Keratinocyte (primary cell): ENCODE results near the gene ADPGK. TPM values are rescaled to one million over a fixed set of nuclear protein-coding genes. Genes with fewer than 3 reads are reported as not detected.

ENCODE experiments used
- DNase-seq: peaks from one replicate; pipeline ENCODE4 v3.0.0-alpha.2; 2011; ENCODE audit warnings: low read depth, missing footprints, low spot score
- FAIRE-seq: peaks from 2 replicates; lab custom pipeline; 2011; peaks lifted over from hg19 to GRCh38; lab: Jason Lieb, UNC
- H2AFZ ChIP-seq: 2 replicates; pipeline ENCODE4 v1.6.0; 2012; ENCODE audit warnings: low read length, control low read depth, inconsistent platforms; ENCODE audit not compliant: control insufficient read depth
- H3K27ac ChIP-seq: 2 replicates; pipeline ENCODE4 v1.5.1; 2011; ENCODE audit warnings: low read length; ENCODE audit not compliant: control insufficient read depth, insufficient read depth
- H3K27me3 ChIP-seq: 3 replicates; pipeline ENCODE4 v1.6.0; 2011; ENCODE audit warnings: low read length; ENCODE audit not compliant: control insufficient read depth, insufficient read depth; ENCODE audit errors: extremely low read depth
- H3K36me3 ChIP-seq, 2 experiments: 2 replicates in 1 of 2; 3 replicates in 1 of 2; pipeline ENCODE4 v1.5.1; 2011; ENCODE audit warnings: low read length in 2 of 2, mild to moderate bottlenecking in 1 of 2; ENCODE audit not compliant: control insufficient read depth in 2 of 2, insufficient read depth in 2 of 2; ENCODE audit errors: extremely low read depth in 1 of 2
- H3K4me1 ChIP-seq: 3 replicates; pipeline ENCODE4 v1.5.1; 2011; ENCODE audit warnings: low read length; ENCODE audit not compliant: control insufficient read depth, insufficient read depth; ENCODE audit errors: extremely low read depth
- H3K4me2 ChIP-seq: 3 replicates; pipeline ENCODE4 v1.6.0; 2011; ENCODE audit warnings: low read depth, low read length; ENCODE audit not compliant: control insufficient read depth, insufficient read depth; ENCODE audit errors: extremely low read depth
- H3K4me3 ChIP-seq, 3 experiments: fragments of 200-600 bp in 1 of 3; sonication (generic) in 1 of 3; 2 replicates in 2 of 3; 3 replicates in 1 of 3; pipeline ENCODE4 v1.5.1; 2011 to 2016; ENCODE audit warnings: low read length in 3 of 3, mild to moderate bottlenecking in 3 of 3, control low read depth in 2 of 3, inconsistent platforms in 1 of 3, low read depth in 1 of 3, mixed read lengths in 1 of 3, mixed run types in 1 of 3, moderate library complexity in 1 of 3; ENCODE audit not compliant: control insufficient read depth in 2 of 3, insufficient read depth in 2 of 3; ENCODE audit errors: extremely low read depth in 1 of 3
- H3K79me2 ChIP-seq: 2 replicates; pipeline ENCODE4 v1.6.0; 2012; ENCODE audit warnings: low read length; ENCODE audit not compliant: control insufficient read depth, insufficient read depth
- H3K9ac ChIP-seq: 3 replicates; pipeline ENCODE4 v1.6.0; 2011; ENCODE audit warnings: low read length; ENCODE audit not compliant: control insufficient read depth, insufficient read depth; ENCODE audit errors: extremely low read depth
- H3K9me1 ChIP-seq: 3 replicates; pipeline ENCODE4 v1.6.0; 2011; ENCODE audit warnings: low read length; ENCODE audit not compliant: control insufficient read depth, insufficient read depth; ENCODE audit errors: extremely low read depth
- H3K9me3 ChIP-seq: 2 replicates; pipeline ENCODE4 v1.5.1; 2012; ENCODE audit warnings: low read depth, low read length; ENCODE audit not compliant: control insufficient read depth
- H4K20me1 ChIP-seq: 3 replicates; pipeline ENCODE4 v1.6.0; 2011; ENCODE audit warnings: low read length; ENCODE audit not compliant: control insufficient read depth, insufficient read depth; ENCODE audit errors: extremely low read depth
- CTCF ChIP-seq, 3 experiments: IDR thresholded peaks in 1 of 3; conservative IDR thresholded peaks in 1 of 3; optimal IDR thresholded peaks in 1 of 3; 2 replicates in 2 of 3; 3 replicates in 1 of 3; pipeline versions ENCODE3 to v1.5.1; 2011; ENCODE audit warnings: low read length in 3 of 3, mild to moderate bottlenecking in 3 of 3, moderate library complexity in 2 of 3, control low read depth in 1 of 3, inconsistent platforms in 1 of 3; ENCODE audit not compliant: insufficient read depth in 2 of 3; ENCODE audit errors: extremely low read depth in 1 of 3
- EZH2 ChIP-seq: IDR thresholded peaks from one replicate; pipeline ENCODE4 v1.6.1; 2012; ENCODE audit warnings: inconsistent platforms, mild to moderate bottlenecking, low read length, moderate library complexity
- dilution Hi-C: fragments of 300-500 bp; cut with MboI; formaldehyde crosslinking; loops from one replicate; pipeline ENCODE4 v1.7.0; 2020; ENCODE audit warnings: low sequenced_read_pairs; ENCODE audit not compliant: extremely low pct_ligation_motif_present
- polyA plus RNA-seq, 5 experiments: library from polyadenylated mRNA; depleted of rRNA in 3 of 5; stranded (reverse) in 3 of 5; stranded (forward) in 1 of 5; unstranded in 1 of 5; fragments of >200 nt; gene quantifications; 1 replicate in 1 of 5; 2 replicates in 3 of 5; 3 replicates in 1 of 5; pipeline versions ENCODE4 v1.2.1 to v1.2.3, GENCODE V29; 2011 to 2012; ENCODE audit warnings: missing spikeins in 2 of 5, low read depth in 1 of 5, low replicate concordance in 1 of 5

The ADPGK gene
- polyA plus RNA-seq, 1 donor (not counting 4 experiments of a cell fraction or from before 2014, with no cell fraction given), result 62.3 TPM

DNA sequence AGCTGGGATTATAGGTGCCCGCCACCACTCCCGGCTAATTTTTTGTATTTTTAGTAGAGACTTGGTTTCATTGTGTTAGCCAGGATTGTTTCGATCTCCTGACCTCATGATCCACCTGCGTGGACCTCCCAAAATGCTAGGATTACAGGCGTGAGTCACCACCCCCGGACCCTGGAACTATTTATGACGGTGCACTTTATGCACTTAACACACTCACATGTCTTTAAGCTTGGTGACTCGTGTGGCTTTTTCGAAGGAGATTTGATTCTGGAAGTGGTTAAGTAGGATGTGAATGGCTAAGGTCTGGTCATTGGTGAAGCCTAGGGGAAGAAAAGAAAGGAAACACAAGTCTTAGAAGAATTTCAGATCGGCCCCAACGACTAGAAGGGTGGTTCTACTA, 77.3 kb downstream of the ADPGK start:
- Histone ChIP-seq H4K20me1 (no peaks in the 10 kb centered on the region), H3K79me2 (no peaks in the 10 kb centered on the region), H3K27me3 (no peaks in the 10 kb centered on the region), H3K9ac (no peak overlapping the region), H3K4me1 (no peaks in the 10 kb centered on the region), H3K4me3 (no peak overlapping the region), H3K27ac (no peak overlapping the region), H3K9me1 (no peaks in the 10 kb centered on the region), H3K36me3 (no peaks in the 10 kb centered on the region), H2AFZ (no peak overlapping the region), H3K9me3 (no peaks in the 10 kb centered on the region), H3K4me2 (no peak overlapping the region)
- TF ChIP-seq CTCF (optimal IDR thresholded peaks at IDR 0.05 in 1 of 3, IDR thresholded peaks at IDR 0.05 in 1 of 3, conservative IDR thresholded peaks at IDR 0.05 in 1 of 3; ENCODE audit: extremely low read depth in 1 of 3, insufficient read depth in 2 of 3, low read length in 3 of 3) (no peak), EZH2 (no peak)
- DNase-seq (no peak), FAIRE-seq (no peak)
- dilution Hi-C loops, result no loop called here

Other genes with a start within 250 kb of the ADPGK start
- not detected in 3 replicates for gene GOLGA6B, start 129.1 kb downstream of the ADPGK start, polyA plus RNA-seq
- gene HIGD2B, start 97.6 kb downstream of the ADPGK start, polyA plus RNA-seq, result not detected in 3 replicates
- 15.1 to 16.5 TPM (median 15.3 TPM) in 3 replicates for gene BBS4, start 97.6 kb downstream of the ADPGK start, polyA plus RNA-seq